Measurements from ENCODE around the gene TRIOBP.
"Not testable (repeated sequence)": the region's sequence is repeated elsewhere in the genome, so short reads cannot be mapped to it uniquely, and the experiment has no call there.

The TRIOBP gene

GRCh38 chr22:37696260-37696656, 590 bp upstream of the TRIOBP start:
- not testable (repeated sequence) for DNase-seq

DNA sequence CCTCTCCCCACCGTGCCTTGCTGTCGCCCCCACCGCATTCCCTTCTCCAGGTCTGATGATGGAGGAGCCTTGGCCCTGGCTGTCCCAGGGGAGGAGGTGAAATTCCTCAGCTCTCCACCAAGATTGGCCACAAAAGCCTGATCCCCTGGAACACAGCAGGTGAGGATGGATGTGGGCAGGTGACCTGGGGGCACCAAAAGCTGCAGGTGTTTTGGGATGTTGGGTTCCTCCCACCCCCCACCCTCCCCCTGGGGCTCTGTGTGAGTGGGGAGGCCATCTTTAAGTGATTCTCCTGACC, 639 bp downstream of the TRIOBP start:
- DNase-seq = no peak

DNA sequence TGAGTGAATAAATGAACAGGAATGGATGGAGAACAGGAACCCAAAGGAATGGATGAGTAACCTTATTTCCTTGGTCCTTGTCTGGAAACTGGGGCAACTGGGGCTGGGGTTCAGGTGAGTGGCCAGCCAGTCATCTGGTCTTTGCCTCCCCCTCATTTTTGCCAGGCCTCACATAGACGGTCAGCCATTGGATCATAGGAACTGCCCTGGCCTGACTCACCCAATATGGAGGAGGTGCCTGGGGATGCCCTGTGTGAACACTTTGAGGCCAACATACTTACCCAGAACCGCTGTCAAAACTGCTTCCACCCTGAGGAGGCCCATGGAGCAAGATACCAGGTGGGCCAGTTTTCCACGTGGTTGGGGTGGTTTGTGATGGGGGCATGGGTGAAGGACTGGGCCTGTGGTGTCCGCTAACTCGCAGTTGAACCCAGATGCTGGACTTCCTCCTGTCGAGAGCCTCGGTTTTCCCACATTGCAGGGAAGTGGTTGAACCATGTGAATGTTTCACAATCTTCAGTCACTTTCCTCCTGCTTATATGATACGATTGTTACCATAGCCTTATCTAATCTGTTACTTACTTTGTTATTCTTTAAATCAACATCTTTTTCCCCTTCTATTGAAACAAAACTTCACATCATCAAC, 4.4 kb downstream of the TRIOBP start:
- no peak for DNase-seq

GRCh38 chr22:37703906-37704305, 7.1 kb downstream of the TRIOBP start:
- no peak for DNase-seq

GRCh38 chr22:37704645-37705044, 7.8 kb downstream of the TRIOBP start:
- no peak for DNase-seq

DNA sequence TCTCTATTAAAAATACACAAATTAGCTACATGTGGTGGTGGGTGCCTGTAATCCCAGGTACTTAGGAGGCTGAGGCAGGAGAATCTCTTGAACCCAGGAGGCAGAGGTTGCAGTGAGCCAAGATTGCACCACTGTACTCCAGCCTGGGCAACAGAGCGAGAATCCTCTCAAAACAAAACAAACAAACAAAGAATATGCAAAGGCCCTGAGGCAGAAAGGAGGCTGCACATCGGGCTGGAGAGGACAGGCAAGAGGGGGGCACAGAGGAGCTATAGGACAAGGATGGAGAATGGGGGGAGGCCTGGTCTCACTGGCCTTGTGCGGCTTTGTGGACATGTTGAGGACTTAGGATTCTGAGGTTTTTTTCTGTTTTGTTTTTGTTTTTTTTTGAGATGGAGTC, 8.4 kb downstream of the TRIOBP start:
- no peak for DNase-seq

DNA sequence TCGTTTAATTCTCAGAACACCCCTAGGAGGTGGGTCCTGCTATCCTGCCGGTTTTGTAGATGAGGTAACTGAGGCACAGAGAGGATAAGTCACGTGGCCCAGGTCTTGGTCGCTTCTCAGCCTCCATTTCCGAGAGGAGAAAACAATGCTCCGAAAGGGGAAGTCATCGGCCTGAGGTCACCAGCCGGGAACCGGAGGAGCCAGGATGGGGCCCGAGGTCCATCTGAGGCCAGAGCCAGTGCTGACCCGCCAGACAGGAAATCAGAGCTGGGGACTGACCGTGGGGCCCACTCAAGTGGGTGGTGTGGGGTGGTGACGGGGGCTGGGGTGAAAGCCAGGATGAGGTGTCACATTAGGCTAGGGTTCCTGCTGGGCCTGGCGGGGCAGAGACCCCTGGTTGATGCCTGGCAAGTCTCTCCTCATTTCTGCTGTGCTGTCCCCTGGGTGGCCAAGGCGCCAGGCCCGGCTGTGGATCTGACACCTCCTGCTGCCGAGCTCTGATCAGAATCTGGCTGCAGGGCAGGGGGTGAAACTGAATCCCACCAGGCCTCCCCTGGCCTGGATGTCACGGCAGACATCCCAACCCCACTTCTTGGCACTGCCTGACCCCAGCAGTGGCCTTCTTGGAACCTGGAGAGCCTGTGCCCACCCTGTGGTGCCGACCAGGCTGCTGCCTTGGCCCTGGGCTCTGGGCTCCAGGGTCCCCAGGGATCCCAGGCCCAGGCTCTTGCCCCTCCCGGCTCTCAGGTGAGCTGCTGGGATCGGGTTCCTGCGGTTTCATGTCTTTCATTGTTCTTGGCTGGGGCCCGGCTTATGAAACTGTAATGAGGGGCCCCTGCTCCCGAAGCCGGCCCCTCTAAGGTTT, 12.0 kb downstream of the TRIOBP start:
- no peak for DNase-seq

DNA sequence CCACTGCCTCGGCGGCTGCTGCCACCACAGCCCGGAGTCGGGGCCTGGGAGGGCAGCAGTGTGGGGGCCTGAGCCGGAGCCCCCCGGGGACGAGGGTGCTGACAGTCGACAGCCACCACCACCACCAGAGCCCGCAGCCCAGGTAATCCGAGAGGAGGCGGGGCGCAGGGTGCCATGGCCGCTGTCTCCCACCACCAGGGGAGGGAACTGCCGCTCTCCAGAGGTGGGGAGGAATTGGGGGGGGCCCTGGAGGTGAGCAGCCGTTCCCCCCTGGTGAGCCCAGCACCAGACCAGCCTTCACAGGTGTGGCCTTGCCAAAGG, 12.6 kb downstream of the TRIOBP start:
- no peak for DNase-seq

GRCh38 chr22:37710675-37711074, 13.8 kb downstream of the TRIOBP start:
- no peak for DNase-seq

- no peak for DNase-seq
These were observed 14.6 kb downstream of the TRIOBP start for GRCh38 chr22:37711490-37711889.

GRCh38 chr22:37713761-37714160, 16.9 kb downstream of the TRIOBP start:
- no peak for DNase-seq

GRCh38 chr22:37714634-37715033, 17.8 kb downstream of the TRIOBP start:
- DNase-seq = no peak

GRCh38 chr22:37715760-37716159, 18.9 kb downstream of the TRIOBP start:
- no peak for DNase-seq

DNA sequence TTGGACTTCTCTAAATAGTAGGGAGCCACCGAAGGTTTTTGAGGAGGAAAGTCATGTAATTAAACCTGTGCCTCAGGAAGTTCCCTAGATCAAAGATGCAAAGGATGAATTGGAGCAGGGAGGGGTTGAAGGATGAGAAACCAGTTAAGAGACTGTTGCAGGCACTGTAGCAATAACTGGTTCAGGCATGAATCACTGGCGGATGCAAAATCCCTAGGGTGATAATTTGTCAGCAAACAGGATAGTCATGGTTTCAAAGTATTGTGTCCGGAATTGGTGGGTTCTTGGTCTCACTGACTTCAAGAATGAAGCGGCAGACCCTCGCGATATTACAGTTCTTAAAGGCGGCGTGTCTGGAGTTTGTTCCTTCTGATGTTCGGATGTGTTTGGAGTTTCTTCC, 19.9 kb downstream of the TRIOBP start:
- no peak for DNase-seq

- DNase-seq = not testable (repeated sequence)
These were observed 20.4 kb downstream of the TRIOBP start for GRCh38 chr22:37717235-37717634.

GRCh38 chr22:37717746-37718305, 21.0 kb downstream of the TRIOBP start:
- DNase-seq = not testable (repeated sequence)

GRCh38 chr22:37725551-37726240, 28.8 kb downstream of the TRIOBP start:
- DNase-seq = no peak

DNA sequence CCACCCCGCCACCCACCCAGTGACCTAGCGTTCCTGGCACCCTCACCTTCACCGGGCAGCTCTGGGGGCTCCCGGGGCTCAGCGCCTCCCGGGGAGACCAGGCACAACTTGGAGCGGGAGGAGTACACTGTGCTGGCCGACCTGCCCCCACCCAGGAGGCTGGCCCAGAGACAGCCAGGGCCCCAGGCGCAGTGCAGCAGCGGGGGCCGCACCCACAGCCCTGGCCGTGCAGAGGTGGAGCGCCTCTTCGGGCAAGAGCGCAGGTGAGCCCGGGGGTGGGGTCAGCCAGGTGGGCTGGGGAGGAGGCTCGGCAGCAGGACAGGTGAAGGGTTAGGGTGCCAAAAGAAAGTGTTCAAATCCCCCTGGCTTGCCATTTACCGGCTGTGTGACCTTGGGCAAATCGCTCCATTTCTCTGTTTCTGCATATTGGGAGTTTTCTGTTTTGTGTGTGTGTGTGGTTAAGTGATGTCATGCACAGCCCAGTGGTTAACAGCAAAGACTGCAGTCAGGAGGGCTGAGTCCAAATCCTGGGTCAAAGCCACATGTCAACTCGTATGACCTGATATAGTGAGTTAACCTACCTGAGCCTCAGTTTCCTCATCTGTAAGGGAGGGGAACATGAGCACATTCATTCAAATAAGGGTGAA, 29.5 kb downstream of the TRIOBP start:
- DNase-seq = no peak

DNA sequence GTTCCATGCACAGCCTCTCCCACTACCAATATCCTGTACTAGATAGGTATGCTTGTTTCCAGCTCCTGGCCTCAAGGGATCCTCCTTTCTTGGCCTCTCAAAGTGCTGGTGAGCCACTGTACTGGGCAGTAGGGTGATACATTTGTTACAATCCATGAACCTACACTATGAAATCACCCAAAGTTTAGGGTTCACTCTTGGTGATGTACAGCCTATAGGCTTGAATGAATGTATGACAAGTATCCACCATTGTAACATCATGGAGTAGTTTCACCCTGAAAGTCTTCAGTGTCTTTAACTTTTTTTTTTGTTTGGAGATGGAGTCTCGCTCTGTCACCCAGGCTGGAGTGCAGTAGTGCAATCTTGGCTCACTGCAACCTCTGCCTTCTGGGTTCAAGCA, 31.8 kb downstream of the TRIOBP start:
- DNase-seq = no peak

- DNase-seq = no peak
These were observed 35.1 kb downstream of the TRIOBP start for GRCh38 chr22:37731804-37732471.

GRCh38 chr22:37732699-37733607, 36.1 kb downstream of the TRIOBP start:
- no peak for DNase-seq

All from activated effector memory CD4-positive, alpha-beta T cell treated with Interleukin-2 at 50 U/mL for 16 hours (primary cell).